Measurements from ENCODE around the gene NFKB2.

DNA sequence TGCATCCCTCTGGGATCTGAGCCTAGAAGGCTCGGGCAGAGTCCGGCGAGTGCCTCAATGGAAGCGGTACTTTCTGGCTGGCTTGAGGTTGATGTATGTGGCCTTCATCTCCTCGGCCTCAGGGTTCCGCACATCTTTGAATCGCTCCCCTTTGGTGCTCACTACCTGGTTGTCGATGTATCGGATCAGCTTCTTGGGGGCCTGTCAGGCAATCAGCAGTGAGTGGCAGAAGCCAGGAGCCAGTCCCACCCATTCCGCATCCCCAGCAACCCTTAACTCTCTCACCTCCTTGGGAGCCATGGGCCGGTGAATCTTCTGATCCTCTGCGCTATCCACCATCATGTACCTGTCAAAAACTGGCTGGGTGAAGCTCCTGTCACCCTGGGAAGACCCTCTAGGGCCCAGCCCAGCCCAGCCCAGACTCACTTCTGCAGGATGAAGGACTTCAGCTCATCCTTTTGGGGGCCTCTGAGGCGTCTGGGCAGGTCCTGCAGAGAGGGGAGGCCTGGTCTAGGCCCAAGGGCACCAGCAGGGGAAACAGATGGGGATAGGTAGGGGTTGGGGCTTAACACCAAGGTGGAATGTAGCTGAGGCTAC, 28.0 kb downstream of the NFKB2 start:
- TF ChIP-seq, protein P1, sequence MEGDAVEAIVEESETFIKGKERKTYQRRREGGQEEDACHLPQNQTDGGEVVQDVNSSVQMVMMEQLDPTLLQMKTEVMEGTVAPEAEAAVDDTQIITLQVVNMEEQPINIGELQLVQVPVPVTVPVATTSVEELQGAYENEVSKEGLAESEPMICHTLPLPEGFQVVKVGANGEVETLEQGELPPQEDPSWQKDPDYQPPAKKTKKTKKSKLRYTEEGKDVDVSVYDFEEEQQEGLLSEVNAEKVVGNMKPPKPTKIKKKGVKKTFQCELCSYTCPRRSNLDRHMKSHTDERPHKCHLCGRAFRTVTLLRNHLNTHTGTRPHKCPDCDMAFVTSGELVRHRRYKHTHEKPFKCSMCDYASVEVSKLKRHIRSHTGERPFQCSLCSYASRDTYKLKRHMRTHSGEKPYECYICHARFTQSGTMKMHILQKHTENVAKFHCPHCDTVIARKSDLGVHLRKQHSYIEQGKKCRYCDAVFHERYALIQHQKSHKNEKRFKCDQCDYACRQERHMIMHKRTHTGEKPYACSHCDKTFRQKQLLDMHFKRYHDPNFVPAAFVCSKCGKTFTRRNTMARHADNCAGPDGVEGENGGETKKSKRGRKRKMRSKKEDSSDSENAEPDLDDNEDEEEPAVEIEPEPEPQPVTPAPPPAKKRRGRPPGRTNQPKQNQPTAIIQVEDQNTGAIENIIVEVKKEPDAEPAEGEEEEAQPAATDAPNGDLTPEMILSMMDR (IDR thresholded peaks at IDR 0.05), result no peak
- TF ChIP-seq POLR2AphosphoS5 (IDR thresholded peaks at IDR 0.05), result no peak
- TF ChIP-seq POLR2A (IDR thresholded peaks at IDR 0.05), result no peak
